GM10248 (cell line): ENCODE data around the gene LHX1.

Experiments
- CTCF ChIA-PET: fragments of 300-600 bp; sonication (Branson Sonifier 250); formaldehyde crosslinking; extraction: SDS; loops from one replicate; lab custom pipeline; 2021; ENCODE audit warnings: antibody characterized with exemption; lab: Yijun Ruan, JAX
- POLR2A ChIA-PET: fragments of 350-650 bp; sonication (Branson Sonifier 250); formaldehyde crosslinking; extraction: SDS; loops from one replicate; lab custom pipeline; 2020; ENCODE audit warnings: antibody characterized with exemption; lab: Yijun Ruan, JAX
- DNase-seq: peaks from one replicate; pipeline ENCODE4 v3.0.0; 2012; ENCODE audit errors: extremely low spot score
- CTCF ChIP-seq: IDR thresholded peaks from 2 replicates; pipeline ENCODE4 v1.5.1; 2012; ENCODE audit warnings: mild to moderate bottlenecking, low read depth; ENCODE audit errors: extremely low read depth, missing control alignments, control extremely low read depth

Gene LHX1

GRCh38 chr17:36911001-36911400 lies 26.3 kb upstream of the LHX1 start:
- ChIA-PET POLR2A (no interaction called here), CTCF (no interaction called here)
- TF ChIP-seq CTCF, result no peak
- DNase-seq, result no peak

- TF ChIP-seq CTCF, result no peak
- DNase-seq, result no peak
- CTCF ChIA-PET, result no interaction called here
- POLR2A ChIA-PET, result no interaction called here
Observed at GRCh38 chr17:36913132-36913531, 24.1 kb upstream of the LHX1 start.

GRCh38 chr17:36918211-36918691 lies 19.0 kb upstream of the LHX1 start:
- no peak for DNase-seq
- ChIA-PET CTCF (interaction anchor here (1.1 to 1.5 kb wide), 2 partner anchors 16 to 292 kb away, joined by 3 to 4 read pairs; no protein-coding TSS in a partner anchor), POLR2A (no interaction called here)

GRCh38 chr17:36919407-36919968 lies 17.8 kb upstream of the LHX1 start:
- POLR2A ChIA-PET, result no interaction called here
- CTCF ChIA-PET, result interaction anchor here (1.5 kb wide), 1 partner anchor 293 kb away, joined by 4 read pairs; no protein-coding TSS in a partner anchor
- DNase-seq, result no peak
- no peak for TF ChIP-seq CTCF

More at GRCh38 chr17:36918211-36918691, 19.0 kb upstream of the LHX1 start:
- no peak for TF ChIP-seq CTCF

GRCh38 chr17:36920032-36921005 lies 17.0 kb upstream of the LHX1 start:
- DNase-seq, result no peak
- CTCF ChIA-PET, result interaction anchor here (1.4 to 1.5 kb wide), 2 partner anchors 60 to 294 kb away, joined by 3 to 4 read pairs; no protein-coding TSS in a partner anchor
- POLR2A ChIA-PET, result interaction anchor here (0.7 kb wide), 1 partner anchor 47 kb away, joined by 3 read pairs; no protein-coding TSS in a partner anchor
- no peak for TF ChIP-seq CTCF

GRCh38 chr17:36921095-36921851 lies 16.0 kb upstream of the LHX1 start:
- DNase-seq, result no peak
- POLR2A ChIA-PET, result interaction anchor here (0.7 kb wide), 1 partner anchor 46 kb away, joined by 3 read pairs; no protein-coding TSS in a partner anchor
- no peak for TF ChIP-seq CTCF
- CTCF ChIA-PET, result interaction anchor here (1.4 kb wide), 1 partner anchor 59 kb away, joined by 3 read pairs; no protein-coding TSS in a partner anchor
